Measurements from ENCODE around the gene SIRT5.

Gene SIRT5

GRCh38 chr6:13554929-13555333 is 19.5 kb upstream of the SIRT5 start:
- DNase-seq, result peak; percentile 42

GRCh38 chr6:13557841-13558240 is 16.6 kb upstream of the SIRT5 start:
- no peak for DNase-seq

GRCh38 chr6:13558718-13559117 is 15.7 kb upstream of the SIRT5 start:
- no peak for DNase-seq

GRCh38 chr6:13559251-13559650 is 15.2 kb upstream of the SIRT5 start:
- no peak for DNase-seq

GRCh38 chr6:13559968-13560650 is 14.3 kb upstream of the SIRT5 start:
- no peak for DNase-seq

GRCh38 chr6:13560651-13561044 is 13.8 kb upstream of the SIRT5 start:
- no peak for DNase-seq

GRCh38 chr6:13561624-13562267 is 12.7 kb upstream of the SIRT5 start:
- no peak for DNase-seq

GRCh38 chr6:13563009-13563408 is 11.4 kb upstream of the SIRT5 start:
- DNase-seq, result peak; percentile 25

- DNase-seq, result no peak
Observed at GRCh38 chr6:13565921-13566320, 8.5 kb upstream of the SIRT5 start.

- no peak for DNase-seq
Observed at GRCh38 chr6:13566500-13566899, 7.9 kb upstream of the SIRT5 start.

GRCh38 chr6:13568970-13569369 is 5.4 kb upstream of the SIRT5 start:
- no peak for DNase-seq

GRCh38 chr6:13572240-13572639 is 2.2 kb upstream of the SIRT5 start:
- no peak for DNase-seq

- no peak for DNase-seq
Observed at GRCh38 chr6:13572951-13573654, 1.3 kb upstream of the SIRT5 start.

- peak; percentile 26 for DNase-seq
Observed at GRCh38 chr6:13573669-13574110, 711 bp upstream of the SIRT5 start.

GRCh38 chr6:13574149-13574570 is 241 bp upstream of the SIRT5 start:
- peak; percentile 92 for DNase-seq

- DNase-seq, result no peak
Observed at GRCh38 chr6:13575377-13575775, 975 bp downstream of the SIRT5 start.

- no peak for DNase-seq
Observed at GRCh38 chr6:13576017-13576416, 1.6 kb downstream of the SIRT5 start.

- no peak for DNase-seq
Observed at GRCh38 chr6:13577926-13578325, 3.5 kb downstream of the SIRT5 start.

GRCh38 chr6:13579911-13580310 is 5.5 kb downstream of the SIRT5 start:
- no peak for DNase-seq

GRCh38 chr6:13581700-13582229 is 7.4 kb downstream of the SIRT5 start:
- DNase-seq, result no peak

- DNase-seq, result peak; percentile 15
Observed at GRCh38 chr6:13586603-13587542, 12.5 kb downstream of the SIRT5 start.

- DNase-seq, result no peak
Observed at GRCh38 chr6:13589801-13590200, 15.4 kb downstream of the SIRT5 start.
